H1 (cell line): ENCODE data around the gene S100A14. TPM values are rescaled to one million over a fixed set of nuclear protein-coding genes. Genes with fewer than 3 reads are reported as not detected.

Source experiments
- BCL11A ChIP-seq, 2 experiments: IDR thresholded peaks; one replicate each; pipeline ENCODE4 v1.6.1; 2011; ENCODE audit warnings: low read depth in 2 of 2, low read length in 2 of 2, mild to moderate bottlenecking in 2 of 2
- CBX5 ChIP-seq: fragments of 300-800, 300-1000 bp; sonication (generic); IDR thresholded peaks from 2 replicates; pipeline ENCODE4 v1.7.1; 2016; ENCODE audit warnings: antibody characterized with exemption, low read length, low read depth
- HDAC2 ChIP-seq, 2 experiments: fragments of 300-600 bp in 1 of 2; sonication (generic) in 1 of 2; IDR thresholded peaks; 2 replicates each; pipeline ENCODE4 v1.6.1; 2011 to 2012; ENCODE audit warnings: low read depth in 2 of 2, low read length in 2 of 2, mild to moderate bottlenecking in 2 of 2, moderate library complexity in 2 of 2, borderline replicate concordance in 1 of 2, inconsistent platforms in 1 of 2
- POLR2A ChIP-seq, 2 experiments: IDR thresholded peaks; 1 replicate in 1 of 2; 2 replicates in 1 of 2; pipeline ENCODE4 v1.6.1; 2011; ENCODE audit warnings: low read depth in 2 of 2, low read length in 2 of 2, mild to moderate bottlenecking in 2 of 2; ENCODE audit errors: control extremely low read depth in 1 of 2
- RNF2 ChIP-seq: fragments of 200-900, 300-1000 bp; sonication (generic); IDR thresholded peaks from 2 replicates; pipeline ENCODE4 v1.7.1; 2016; ENCODE audit warnings: borderline replicate concordance, low read depth, mild to moderate bottlenecking, antibody characterized with exemption, low read length; ENCODE audit not compliant: poor library complexity, severe bottlenecking; ENCODE audit errors: missing control alignments
- SP4 ChIP-seq: IDR thresholded peaks from 2 replicates; pipeline ENCODE4 v1.6.1; 2012; ENCODE audit warnings: low read length, inconsistent platforms
- polyA plus RNA-seq, 7 experiments: library from polyadenylated mRNA; depleted of rRNA in 3 of 7; stranded (reverse) in 5 of 7; unstranded in 2 of 7; fragments of >200 nt in 5 of 7; fragments of 200-250 nt in 2 of 7; gene quantifications; 1 replicate in 5 of 7; 2 replicates in 1 of 7; 4 replicates in 1 of 7; pipeline versions ENCODE4 v1.2.1 to v1.2.3, GENCODE V29; 2011 to 2013; ENCODE audit warnings: missing spikeins in 2 of 7, mixed read lengths in 2 of 7
- total RNA-seq: library from RNA; stranded (reverse); fragmentation: NEBNext Ultra II Directional; extraction: Animal tissue kit (Norgen Biotek cat#: 25700); gene quantifications from 2 replicates; pipeline ENCODE4 v1.2.1, GENCODE V29; 2021
- TF ChIP-seq, protein P1 (sequence below): IDR thresholded peaks from 2 replicates; pipeline ENCODE4 v1.6.1; 2012; ENCODE audit warnings: inconsistent platforms

S100A14 gene
- total and polyA plus RNA-seq, 2 of the 8 experiments (the other 6 are each of a cell fraction or from before 2014, with no cell fraction given): 1.4 to 5.3 TPM

DNA sequence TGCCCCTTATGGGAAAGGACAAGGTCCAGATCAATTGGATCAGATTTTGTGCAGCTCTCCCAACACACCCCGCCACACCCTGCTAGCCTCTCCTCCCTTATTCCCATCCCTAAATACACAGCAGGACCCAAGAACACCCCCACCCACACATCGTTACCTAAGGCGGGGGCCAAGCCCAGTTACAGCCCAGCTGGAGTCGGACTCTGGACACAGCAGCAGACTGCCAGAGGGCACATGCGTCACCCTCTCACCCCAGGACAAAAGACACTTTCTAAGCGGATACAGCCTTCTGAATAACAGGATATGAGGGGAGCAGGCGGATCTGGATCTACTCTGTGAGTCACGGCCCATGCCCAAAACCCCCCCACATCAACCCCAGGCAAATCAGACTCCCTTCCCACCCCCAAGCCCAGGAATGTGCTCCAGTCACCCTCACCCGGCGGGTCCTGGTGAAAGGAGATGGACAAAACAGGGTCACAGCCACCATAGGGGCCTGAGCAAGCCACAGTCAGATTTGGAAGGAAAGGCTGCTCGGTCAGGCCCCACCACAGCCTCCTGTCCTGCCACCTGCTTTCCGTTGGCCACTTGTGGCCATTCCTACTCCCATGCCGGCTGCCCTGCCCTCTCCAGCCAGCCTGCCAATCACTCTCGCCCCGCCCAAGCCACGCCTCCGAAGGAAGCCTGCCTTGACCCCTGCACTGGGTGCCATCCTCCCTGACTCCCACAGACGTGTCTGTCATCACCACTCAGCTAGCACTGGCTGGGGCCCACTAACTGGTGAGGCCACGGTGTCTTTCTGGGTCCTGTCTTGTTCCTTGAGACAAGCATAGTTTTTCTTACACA is 7.2 kb downstream of the S100A14 start (continued):
- TF ChIP-seq, protein P1, sequence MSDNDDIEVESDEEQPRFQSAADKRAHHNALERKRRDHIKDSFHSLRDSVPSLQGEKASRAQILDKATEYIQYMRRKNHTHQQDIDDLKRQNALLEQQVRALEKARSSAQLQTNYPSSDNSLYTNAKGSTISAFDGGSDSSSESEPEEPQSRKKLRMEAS: no peak; the same call in 1 of the 2 replicates
- TF ChIP-seq SP4 (no peak), POLR2A (IDR thresholded peaks at IDR 0.05; ENCODE audit: control extremely low read depth in 1 of 2, low read depth in 2 of 2, low read length in 2 of 2) (no peak), CBX5 (no peak), HDAC2 (IDR thresholded peaks at IDR 0.05; ENCODE audit: borderline replicate concordance in 1 of 2, low read depth in 2 of 2, low read length in 2 of 2) (no peak), BCL11A (IDR thresholded peaks at IDR 0.05; ENCODE audit: low read depth in 2 of 2, low read length in 2 of 2) (no peak), RNF2 (no peak)
